Neural crest cell (in vitro differentiated cells): ENCODE results near the gene FBXL22. TPM values are rescaled to one million over a fixed set of nuclear protein-coding genes. Genes with fewer than 3 reads are reported as not detected.
A peak's percentile ranks its signal among the peaks of the same experiment; 100 is the strongest.

Experiments
- DNase-seq: peaks from one replicate; pipeline ENCODE4 v3.0.0; 2021; ENCODE audit warnings: low read depth, mixed read lengths, low spot score
- H3K27ac Mint-ChIP-seq: one replicate; pipeline ENCODE4 v1.8.0; 2021; ENCODE audit warnings: mild to moderate bottlenecking, mixed read lengths; ENCODE audit not compliant: unreplicated experiment
- H3K27me3 Mint-ChIP-seq: 2 replicates; pipeline ENCODE4 v1.8.0; 2021; ENCODE audit warnings: low read depth, mild to moderate bottlenecking, mixed read lengths
- H3K36me3 Mint-ChIP-seq: 2 replicates; pipeline ENCODE4 v1.8.0; 2021; ENCODE audit warnings: low read depth, mild to moderate bottlenecking, mixed read lengths
- H3K4me1 Mint-ChIP-seq: 2 replicates; pipeline ENCODE4 v1.8.0; 2021; ENCODE audit warnings: mixed read lengths
- H3K4me3 Mint-ChIP-seq: one replicate; pipeline ENCODE4 v1.8.0; 2021; ENCODE audit warnings: mild to moderate bottlenecking, mixed read lengths
- H3K9me3 Mint-ChIP-seq: 2 replicates; pipeline ENCODE4 v1.8.0; 2021; ENCODE audit warnings: mixed read lengths
- CTCF ChIP-seq: fragments of 200-600 bp; sonication (generic); conservative IDR thresholded peaks from 2 replicates; pipeline ENCODE4 v1.5.0; 2021; ENCODE audit warnings: antibody characterized with exemption, mild to moderate bottlenecking
- total RNA-seq: library from RNA; stranded (reverse); gene quantifications from 2 replicates; pipeline ENCODE4 v1.2.1, GENCODE V29; 2021

FBXL22 gene
- total RNA-seq, 1 donor from 2014 or later, result 0.93 TPM

DNA sequence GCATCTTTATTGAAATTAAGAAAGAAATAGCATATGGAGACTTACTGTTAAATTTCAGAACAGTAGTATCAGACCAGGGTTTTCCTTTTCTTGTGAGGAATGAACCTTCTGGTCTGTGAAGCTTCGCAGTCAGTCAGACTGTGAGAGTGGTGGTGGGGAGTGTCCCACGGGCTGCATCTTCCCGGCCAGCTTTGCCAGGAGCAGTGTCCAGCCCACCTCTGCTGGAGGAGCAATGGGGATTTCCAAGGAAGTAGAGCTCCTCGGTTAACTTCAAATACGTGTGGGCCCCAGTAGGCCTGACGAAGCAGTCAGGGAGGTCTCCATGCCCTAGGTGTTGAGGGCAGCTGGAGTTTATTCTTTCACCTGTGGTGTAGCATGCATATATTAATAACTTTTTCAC is 40.9 kb upstream of the FBXL22 start:
- H3K4me1 Mint-ChIP-seq, result peaks cover 17% of the 10 kb centered on the region
- no peak overlapping the region for H3K27ac Mint-ChIP-seq
- H3K4me3 Mint-ChIP-seq, result no peak overlapping the region
- no peaks in the 10 kb centered on the region for H3K27me3 Mint-ChIP-seq
- no peak for DNase-seq
- no peaks in the 10 kb centered on the region for H3K9me3 Mint-ChIP-seq
- H3K36me3 Mint-ChIP-seq, result peaks cover 11% of the 10 kb centered on the region
- TF ChIP-seq CTCF, result no peak

DNA sequence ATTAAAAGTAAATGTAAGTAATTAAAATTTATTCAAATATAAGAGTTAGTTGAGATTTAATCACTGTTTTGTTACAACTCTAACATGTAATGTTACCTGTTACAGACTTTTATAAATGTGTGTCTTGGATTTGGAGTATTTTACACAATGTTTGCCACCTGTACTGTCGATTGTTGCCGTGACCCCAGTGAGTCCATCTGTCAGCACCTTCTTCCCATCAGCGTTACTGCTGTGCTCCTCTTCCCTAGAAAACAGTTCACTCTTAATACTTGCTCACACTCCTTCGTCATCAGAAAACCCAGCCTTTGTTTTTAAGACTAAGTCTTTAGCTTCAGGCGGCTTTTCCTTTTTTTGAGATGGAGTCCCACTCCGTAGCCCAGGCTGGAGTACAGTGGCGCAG is 40.5 kb upstream of the FBXL22 start:
- Mint-ChIP-seq H3K4me3 (no peak overlapping the region), H3K27me3 (no peaks in the 10 kb centered on the region), H3K36me3 (peaks cover 11% of the 10 kb centered on the region), H3K4me1 (peaks cover 17% of the 10 kb centered on the region), H3K9me3 (no peaks in the 10 kb centered on the region), H3K27ac (no peak overlapping the region)
- TF ChIP-seq CTCF, result no peak
- no peak for DNase-seq

DNA sequence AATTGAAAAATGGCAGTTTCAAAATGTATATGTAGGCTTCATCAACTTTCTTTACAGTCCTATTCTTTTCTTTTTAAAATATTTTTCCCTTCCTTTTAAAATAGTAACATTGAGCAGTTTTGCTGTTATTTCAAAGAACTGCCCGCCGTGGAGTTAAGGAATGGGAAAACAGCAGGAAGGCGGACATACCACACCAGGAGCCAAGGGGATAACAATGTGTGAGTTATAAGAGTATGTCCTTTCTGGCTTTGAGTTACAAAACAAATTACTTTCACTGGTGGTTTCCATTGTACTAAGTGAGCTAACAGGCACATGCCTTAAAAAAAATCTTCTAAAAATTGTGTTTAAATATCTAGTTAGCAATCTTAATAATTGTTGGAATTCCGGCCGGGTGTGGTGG is 37.4 kb upstream of the FBXL22 start:
- no peak for TF ChIP-seq CTCF
- no peaks in the 10 kb centered on the region for H3K4me1 Mint-ChIP-seq
- peaks cover 11% of the 10 kb centered on the region for H3K36me3 Mint-ChIP-seq
- DNase-seq, result no peak
- H3K4me3 Mint-ChIP-seq, result no peak overlapping the region
- H3K27ac Mint-ChIP-seq, result no peak overlapping the region
- no peaks in the 10 kb centered on the region for H3K27me3 Mint-ChIP-seq
- H3K9me3 Mint-ChIP-seq, result no peaks in the 10 kb centered on the region

DNA sequence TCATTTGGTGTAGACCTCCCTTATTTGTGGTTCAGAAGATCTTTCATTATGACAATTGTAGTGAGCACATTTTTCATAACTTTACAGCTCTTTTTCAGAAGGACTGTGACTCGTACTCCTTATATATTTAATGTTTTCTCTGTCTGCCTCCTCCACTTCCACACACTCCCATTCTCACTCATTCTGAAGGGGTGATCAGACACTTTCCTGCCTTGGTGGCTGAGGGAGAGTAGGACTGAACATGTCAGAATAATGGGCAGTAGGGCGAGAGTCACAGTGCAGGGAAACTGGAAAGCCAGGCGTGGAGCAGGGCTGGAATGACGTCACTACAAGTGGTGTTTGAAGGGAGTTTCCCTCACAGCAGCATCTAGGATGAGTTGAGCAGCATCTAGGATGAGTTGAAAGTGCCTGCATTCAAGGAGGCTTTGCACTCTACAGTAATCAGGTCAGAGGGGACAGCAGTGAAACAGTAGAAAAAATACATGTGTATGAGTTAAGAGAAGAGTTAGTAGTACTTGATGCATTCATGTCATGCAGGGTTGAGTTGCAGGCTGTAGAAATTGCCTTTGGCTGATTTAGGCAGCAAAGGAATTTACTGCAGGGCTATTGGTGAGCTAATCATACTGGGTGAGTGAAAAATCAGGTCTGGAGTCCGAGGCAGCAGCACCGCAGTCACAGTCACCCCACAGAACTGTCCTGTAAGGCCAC is 36.3 kb upstream of the FBXL22 start:
- no peaks in the 10 kb centered on the region for H3K4me1 Mint-ChIP-seq
- peak overlapping the region; percentile 28 for H3K27ac Mint-ChIP-seq
- no peaks in the 10 kb centered on the region for H3K9me3 Mint-ChIP-seq
- H3K36me3 Mint-ChIP-seq, result peaks cover 11% of the 10 kb centered on the region
- no peaks in the 10 kb centered on the region for H3K27me3 Mint-ChIP-seq
- no peak for DNase-seq
- TF ChIP-seq CTCF, result no peak
- no peak overlapping the region for H3K4me3 Mint-ChIP-seq

DNA sequence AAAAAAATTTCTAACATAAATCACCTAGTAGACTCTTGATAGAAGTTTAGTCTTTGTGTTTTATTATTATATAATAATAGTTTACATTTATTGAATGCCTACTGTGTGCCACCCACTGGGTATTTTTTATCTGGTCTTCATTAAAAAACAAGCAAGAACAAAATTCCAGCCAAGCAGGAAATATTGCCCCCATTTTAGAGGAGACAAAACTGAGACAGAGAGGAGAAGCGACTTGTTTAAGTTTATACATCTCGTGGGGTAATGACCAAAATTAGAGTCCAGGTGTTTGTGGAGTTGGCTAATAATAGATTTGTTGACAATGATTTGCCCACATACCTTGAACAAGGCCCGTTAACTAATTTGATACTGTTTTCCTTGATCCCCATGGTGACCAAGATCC is 33.1 kb upstream of the FBXL22 start:
- no peak for TF ChIP-seq CTCF
- Mint-ChIP-seq H3K27me3 (no peaks in the 10 kb centered on the region), H3K36me3 (peaks cover 5% of the 10 kb centered on the region), H3K4me1 (no peaks in the 10 kb centered on the region), H3K27ac (no peak overlapping the region), H3K9me3 (no peaks in the 10 kb centered on the region), H3K4me3 (no peak overlapping the region)
- DNase-seq, result no peak
